Activated T-cell treated with anti-CD3 and anti-CD28 coated beads, Interleukin-2, amount 50 U/mL, for 1 hour (primary cell): Measurements from ENCODE around the gene LOXL4.
"Not testable (repeated sequence)": the region's sequence is repeated elsewhere in the genome, so short reads cannot be mapped to it uniquely, and the experiment has no call there.

ENCODE experiments used
- DNase-seq: peaks from one replicate; pipeline ENCODE4 v3.0.0-alpha.2; 2020

Gene LOXL4

DNA sequence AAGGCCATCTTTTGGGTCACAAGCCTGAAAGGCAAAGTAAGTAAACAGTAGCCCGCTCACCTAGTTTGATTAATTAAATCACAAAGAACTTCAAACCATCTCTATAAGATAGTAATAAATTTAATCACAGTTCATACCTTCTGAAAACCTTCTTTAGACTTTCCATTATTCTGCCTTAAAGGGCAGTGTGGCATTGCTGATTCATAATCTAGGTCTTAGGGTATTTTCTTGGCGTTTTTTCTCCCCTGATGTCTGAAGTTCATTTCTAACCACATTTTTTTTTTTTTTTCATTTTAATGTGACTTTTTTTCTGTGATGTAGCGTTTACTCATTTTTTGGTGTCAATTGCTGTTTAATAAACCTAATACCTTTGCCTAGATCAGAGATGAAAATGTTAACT, 27.5 kb downstream of the LOXL4 start:
- DNase-seq, result no peak

DNA sequence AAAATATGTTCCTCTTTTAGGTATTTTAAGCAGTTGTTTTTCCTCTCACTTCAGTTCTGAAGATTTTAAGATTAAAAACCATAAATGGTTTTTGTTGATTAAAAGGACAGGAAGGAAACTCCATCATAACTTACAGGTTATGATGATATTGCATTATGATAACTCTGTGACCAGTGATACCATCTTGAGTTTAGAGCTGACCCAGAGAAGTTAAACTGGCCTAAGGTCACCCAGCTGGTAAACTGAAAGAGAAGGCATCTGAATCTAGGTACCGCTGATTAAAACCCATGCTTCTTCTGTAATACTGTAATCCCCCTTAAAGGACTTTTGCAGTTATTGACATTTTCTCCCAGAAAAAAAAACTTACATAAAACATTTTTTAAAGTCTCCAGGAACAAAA, 29.6 kb downstream of the LOXL4 start:
- DNase-seq, result no peak

DNA sequence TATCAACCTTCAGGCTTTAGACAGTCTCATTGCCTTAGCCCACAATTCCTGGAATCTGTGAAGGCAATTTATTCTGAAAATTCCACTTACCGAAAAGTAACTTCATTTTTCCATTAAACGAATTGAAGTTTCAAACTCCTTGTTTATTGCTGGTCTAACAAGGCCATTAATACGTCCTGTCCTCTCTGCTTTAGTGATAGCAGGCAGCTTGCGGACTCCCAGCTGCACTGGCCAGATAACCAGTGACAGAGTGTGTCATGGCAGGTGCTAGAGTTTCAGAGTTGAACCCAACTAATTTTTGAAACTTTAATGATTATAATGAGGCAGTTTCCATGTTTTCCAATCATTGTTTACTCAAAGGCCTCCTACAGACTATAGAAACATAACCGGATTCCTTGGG, 31.1 kb downstream of the LOXL4 start:
- DNase-seq, result no peak

DNA sequence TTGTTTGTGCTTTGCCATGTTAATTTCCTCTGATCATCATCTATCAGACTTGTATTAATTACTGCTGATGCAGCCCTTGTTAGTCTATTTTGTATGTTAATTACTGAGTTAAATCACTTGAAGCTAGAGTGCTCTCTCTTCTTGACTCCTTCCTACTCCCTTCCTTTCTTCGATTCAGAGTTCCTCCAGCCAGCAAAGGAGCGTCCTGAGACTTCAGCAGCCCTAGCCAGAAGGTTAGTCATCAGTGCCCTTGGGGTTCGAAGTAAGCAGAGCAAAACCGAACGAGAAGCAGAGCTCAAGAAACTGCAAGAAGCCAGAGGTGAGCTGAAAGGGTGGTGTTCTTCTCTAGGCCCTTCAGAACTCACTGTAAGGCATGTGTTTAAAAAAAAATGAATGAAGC, 32.1 kb downstream of the LOXL4 start:
- no peak for DNase-seq

DNA sequence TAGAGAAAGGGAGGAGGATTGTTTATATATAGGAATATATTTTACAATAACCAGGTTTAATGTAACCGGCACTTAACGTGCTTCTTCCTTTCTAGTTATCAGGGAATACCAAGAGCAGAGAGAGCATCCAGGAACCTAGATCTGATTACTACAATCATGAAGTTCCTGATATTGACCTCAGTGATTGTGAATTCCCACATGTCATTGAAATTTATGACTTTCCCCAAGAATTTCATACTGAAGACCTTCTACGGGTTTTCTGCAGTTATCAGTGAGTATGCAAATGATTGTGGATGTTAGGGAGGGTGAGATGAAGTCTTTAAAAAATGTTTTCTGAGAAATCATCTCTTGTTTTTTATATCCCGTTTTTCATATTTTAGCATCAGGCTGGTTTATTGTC, 36.6 kb downstream of the LOXL4 start:
- DNase-seq, result no peak

DNA sequence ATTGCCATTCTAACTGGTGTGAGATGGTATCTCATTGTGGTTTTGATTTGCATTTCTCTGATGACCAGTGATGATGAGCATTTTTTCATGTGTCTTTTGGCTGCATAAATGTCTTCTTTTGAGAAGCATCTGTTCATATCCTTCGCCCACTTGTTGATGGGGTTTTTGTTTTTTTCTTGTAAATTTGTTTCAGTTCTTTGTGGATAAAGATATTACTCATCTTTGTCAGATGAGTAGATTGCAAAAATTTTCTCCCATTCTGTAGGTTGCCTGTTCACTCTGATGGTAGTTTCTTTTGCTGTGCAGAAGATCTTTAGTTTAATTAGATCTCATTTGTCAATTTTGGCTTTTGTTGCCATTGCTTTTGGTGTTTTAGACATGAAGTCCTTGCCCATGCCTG, 39.7 kb downstream of the LOXL4 start:
- not testable (repeated sequence) for DNase-seq

DNA sequence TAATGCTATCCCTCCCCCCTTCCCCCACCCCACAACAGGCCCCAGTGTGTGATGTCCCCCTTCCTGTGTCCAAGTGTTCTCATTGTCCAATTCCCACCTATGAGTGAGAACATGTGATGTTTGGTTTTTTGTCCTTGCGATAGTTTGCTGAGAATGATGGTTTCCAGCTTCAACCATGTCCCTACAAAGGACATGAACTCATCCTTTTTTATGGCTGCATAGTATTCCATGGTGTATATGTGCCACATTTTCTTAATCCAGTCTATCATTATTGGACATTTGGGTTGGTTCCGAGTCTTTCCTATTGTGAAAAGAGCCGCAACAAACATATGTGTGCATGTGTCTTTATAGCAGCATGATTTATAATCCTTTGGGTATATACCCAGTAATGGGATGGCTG, 40.3 kb downstream of the LOXL4 start:
- DNase-seq, result not testable (repeated sequence)

DNA sequence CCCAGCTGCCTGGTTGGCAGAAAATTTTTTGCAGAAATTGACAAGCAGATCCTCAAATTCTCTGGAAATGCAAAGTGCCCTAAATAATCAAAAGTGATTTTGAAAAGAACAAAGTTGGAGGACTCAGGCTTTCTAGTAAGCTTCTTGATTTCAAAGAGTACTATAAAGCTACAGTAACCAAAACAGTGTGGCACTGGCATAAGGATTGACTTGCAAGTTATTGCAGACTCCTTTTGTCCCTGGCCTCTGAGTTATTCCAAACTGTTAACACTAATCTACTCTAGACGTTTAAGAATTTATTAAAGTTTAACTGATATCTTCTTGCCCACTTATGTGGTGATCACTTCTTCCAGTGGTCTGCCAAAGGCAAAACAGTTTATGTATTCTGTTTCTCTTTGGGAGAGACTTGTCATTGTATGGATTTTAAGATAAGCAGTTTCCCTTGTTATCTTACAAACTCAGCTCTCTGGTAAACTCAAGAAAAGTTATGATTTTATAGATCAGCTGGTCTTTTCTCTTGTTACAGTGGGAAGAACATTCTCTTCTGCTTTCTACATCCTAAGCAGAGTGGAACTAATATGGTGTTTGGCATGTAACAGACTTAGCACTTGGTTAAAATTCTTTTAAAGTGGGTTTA, 41.4 kb downstream of the LOXL4 start:
- DNase-seq, result no peak

DNA sequence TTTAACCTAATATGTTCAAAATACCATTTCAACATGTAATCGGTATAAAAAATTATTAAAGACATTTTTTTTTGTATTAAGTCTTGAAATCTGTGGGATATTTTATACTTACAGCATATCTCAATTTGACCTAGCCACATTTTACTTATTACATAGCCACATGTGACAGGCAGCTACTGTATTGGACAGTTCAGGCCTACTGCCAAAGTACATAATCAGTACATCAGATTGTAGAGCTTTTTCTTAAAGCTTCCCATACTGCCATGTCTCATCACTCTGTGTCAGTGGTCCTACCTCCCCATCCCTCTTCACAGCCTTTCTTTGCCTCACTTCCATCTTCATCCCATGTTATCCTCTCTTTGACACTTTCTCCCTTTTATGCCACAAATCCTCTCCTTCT, 43.0 kb downstream of the LOXL4 start:
- DNase-seq, result no peak

DNA sequence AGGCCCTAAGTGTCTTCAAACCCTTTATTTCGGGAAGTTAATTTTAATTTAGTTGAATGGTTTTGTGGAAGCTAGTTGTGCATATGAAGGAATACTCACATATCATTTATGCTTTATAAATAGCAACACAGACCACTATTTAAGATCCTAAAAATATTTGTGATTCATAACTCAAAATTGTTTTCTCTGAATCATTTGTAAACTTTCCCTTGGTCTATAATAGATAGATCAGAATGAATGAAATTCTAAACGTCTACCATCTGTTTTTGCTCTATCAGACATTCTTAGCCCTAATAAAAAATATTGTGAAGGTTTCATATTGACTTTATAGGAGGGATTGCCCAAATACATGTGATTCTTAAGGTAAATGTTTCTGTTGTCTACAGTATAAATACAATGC, 43.5 kb downstream of the LOXL4 start:
- no peak for DNase-seq

DNA sequence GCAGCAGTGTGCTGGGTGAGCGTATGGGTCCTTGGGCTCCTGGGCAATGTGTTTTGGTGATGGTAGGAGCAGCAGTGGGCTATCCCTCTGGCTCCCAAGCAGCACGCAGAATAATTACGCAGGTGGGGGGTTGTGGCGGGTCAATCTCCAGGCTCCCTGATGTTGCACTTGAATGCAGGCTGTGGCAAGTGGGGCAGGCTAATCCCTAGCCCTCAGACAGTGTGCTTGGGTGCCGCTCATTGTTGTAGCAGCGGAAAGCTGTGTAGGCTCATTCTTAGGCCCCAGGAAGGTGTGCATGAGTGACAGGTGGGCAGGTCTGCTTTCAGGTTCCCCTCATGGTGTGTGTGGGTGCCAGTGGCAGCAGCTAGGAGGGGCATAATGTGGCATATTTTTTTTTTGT, 44.1 kb downstream of the LOXL4 start:
- DNase-seq, result no peak

DNA sequence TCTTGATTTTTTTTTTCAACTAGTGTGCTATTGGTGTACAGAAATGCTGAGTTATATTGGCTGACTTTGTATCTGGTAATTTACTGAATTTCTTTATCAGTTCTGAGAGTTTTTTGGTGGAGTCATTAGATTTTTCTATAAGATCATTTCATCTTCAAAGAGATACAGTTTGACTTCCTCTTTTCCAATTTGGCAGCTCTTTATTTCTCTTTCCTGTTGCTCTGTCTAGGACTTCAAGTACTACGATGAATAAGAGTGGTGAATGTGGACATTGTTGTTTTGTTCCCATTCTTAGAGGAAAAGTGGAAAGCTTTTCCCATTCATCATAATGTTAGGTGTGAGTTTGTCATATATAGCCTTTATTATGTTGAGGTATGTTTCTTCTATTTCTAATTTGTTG, 50.2 kb downstream of the LOXL4 start:
- no peak for DNase-seq

DNA sequence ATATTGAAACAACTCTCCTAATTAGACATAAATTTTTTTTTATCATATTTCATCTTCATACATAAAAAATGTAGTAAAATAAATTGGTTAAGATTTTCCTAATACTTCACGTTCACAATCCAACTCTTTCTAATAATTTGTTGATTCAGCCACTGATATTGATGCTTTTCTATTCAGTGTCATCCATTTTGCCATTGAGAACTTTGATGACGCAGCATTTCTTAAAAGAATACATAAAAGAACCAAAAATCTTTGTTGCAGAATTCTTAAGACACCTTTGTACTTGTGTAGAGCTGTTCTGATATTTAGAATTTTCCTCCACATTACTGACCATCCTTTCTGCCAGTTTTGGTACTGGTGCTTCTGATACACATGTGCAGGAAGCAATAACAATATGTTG, 52.6 kb downstream of the LOXL4 start:
- DNase-seq, result no peak

DNA sequence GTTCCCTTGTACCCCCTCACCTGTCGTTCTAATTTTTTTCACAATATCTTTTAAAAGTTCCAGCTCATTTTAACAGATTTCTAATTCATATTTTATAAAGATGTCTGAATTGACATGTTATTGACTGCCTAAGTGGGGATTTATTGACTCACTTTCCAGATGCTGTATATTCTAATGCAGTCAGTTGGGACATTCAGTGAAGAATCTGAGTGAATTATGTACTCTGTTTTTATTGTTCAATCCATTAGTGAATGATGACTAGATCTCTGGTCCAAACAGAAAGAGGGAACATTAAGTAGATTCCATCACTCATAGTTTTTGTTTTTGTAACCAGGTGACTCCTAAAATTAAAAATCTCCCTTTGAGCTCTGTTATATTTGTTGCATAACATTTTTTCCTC, 54.3 kb downstream of the LOXL4 start:
- no peak for DNase-seq

DNA sequence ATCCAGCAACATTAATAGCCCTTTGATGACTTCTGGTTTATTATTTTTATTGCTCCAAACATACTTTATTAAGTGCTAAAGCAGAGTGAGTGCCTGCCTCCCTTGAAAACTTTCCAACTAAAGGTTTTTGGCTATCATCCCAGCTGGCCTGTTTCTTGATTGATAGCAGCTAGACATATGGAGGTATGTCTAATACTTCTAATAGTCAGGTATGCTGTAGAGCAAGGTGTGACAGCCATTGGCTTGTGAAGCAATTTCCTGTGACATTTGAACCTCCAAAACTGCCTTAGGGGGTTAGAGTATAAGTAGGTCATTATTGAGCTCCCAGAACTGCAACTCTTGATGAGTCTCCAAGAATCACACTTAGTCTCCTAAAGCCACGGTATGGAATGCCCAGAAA, 55.8 kb downstream of the LOXL4 start:
- no peak for DNase-seq

DNA sequence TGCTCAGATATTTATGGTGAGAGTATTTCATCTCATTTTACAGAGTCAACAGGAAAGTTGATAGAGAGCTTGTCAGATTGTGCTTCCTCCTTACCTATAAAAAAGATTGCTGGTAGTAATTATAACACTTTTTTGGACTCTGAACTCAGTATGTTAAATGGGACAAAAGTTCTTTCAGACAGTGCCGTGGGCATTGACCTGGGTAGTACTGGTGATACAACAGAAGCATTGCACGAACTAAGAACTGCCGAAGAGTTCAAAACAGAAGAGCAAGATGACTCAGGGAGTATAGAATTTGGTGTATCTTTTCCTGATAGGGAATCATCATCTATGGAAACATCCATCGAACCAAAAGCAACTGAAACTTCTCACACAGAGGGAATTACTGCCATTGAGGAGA, 58.6 kb downstream of the LOXL4 start:
- no peak for DNase-seq

DNA sequence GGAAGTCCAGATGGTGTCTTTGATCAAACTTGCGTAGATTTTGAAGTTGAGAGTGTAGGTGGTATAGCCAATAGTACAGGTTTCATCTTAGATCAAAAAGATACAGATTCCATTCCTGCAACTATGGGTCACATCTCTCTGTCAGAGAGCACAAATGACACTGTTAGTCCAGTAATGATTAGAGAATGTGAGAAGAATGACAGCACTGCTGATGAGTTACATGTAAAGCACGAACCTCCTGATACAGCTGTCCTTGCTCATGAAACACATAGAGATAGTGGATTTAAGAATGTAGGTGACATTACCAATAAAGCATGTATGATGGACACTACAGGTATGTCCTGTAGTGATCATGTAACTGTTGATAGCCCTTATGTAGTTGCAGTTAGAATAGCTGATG, 59.1 kb downstream of the LOXL4 start:
- no peak for DNase-seq

DNA sequence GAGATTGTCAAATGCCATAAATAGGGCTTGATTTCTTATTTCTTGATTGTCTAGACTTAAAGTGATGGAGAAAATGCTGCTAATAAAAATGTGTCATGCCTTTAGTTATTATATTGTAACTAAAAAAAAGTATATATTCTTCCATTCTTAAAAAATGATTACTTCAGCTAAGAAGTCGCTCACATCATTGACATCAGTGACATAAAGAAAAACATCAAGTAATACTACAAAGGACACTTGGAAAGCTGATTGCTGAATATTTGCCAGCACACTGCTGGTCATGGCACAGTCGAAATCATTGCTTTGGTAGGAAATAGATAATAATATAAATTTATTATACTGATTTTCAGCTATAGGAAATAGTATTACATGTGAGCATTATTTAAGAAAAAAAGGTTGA, 62.6 kb downstream of the LOXL4 start:
- DNase-seq, result no peak

DNA sequence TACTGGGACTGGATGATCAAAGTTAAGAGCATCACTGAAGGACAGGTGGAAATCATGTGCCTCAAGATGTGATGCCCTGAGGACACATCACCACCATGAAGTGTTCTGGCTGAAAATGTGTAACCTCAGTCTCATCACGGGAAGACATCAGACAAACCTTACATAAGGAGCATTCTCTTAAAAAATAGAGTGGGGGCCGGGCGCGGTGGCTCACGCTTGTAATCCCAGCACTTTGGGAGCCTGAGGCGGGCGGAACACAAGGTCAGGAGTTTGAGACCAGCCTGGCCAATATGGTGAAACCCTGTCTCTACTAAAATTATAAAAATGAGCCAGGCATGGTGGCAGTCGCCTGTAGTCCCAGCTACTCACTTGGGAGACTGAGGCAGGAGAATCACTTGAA, 65.6 kb downstream of the LOXL4 start:
- no peak for DNase-seq

DNA sequence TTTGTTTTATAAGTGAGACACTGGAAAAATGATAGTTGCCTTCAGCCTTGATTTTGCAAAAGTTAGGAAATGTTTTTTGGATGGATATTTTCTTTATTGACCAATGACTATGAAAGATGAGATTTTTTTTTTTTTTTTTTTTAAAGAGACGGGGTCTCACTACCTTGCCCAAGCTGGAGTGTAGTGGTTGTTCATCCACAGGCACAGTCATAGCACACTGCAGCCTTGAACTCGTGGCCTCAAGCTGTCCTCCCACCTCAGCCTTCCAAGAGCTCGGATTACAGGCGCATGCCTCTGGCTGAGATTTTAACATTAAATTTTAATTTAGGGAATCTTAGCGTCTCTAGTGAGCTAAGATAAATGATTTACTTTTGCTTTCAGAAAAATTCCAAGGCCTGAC, 66.2 kb downstream of the LOXL4 start:
- no peak for DNase-seq
